IMR-90 (cell line): Measurements from ENCODE around the gene ANKRD6. TPM values are rescaled to one million over a fixed set of nuclear protein-coding genes. Genes with fewer than 3 reads are reported as not detected.

Source experiments
- ATAC-seq: fragments of 200-7000 bp; cut with Tn5 transposase; 2 replicates; pipeline ENCODE4 v1.9.1; 2020; ENCODE audit warnings: low read depth, mild to moderate bottlenecking, moderate library complexity
- BruUV-seq: library from RNA; stranded (reverse); fragments of 400-500 nt; replicated peaks from 2 replicates; lab custom pipeline; 2021; lab: Mats Ljungman, UMichigan
- CTCF ChIA-PET: fragments of 300-600 bp; formaldehyde crosslinking; extraction: SDS; loops from one replicate; lab custom pipeline; 2021; ENCODE audit warnings: antibody characterized with exemption; lab: Yijun Ruan, JAX
- POLR2A ChIA-PET: fragments of 300-600 bp; sonication (Branson Sonifier 250); formaldehyde crosslinking; loops from one replicate; lab custom pipeline; 2022; ENCODE audit warnings: antibody characterized with exemption; ENCODE audit not compliant: unreplicated experiment; lab: Charles Lee
- DNase-seq: peaks from one replicate; pipeline ENCODE4 v3.0.0; 2013
- H2AFZ ChIP-seq: replicated peaks from 2 replicates; pipeline ENCODE3; 2013; ENCODE audit warnings: low read length, mild to moderate bottlenecking; ENCODE audit not compliant: poor library complexity
- H2AK5ac ChIP-seq: 2 replicates; pipeline ENCODE4 v1.6.1; 2013; ENCODE audit warnings: low read depth, low read length, inconsistent platforms
- H2AK9ac ChIP-seq: replicated peaks from 2 replicates; pipeline ENCODE3; 2013; ENCODE audit warnings: mild to moderate bottlenecking, low read depth, low read length, moderate library complexity; ENCODE audit not compliant: poor library complexity
- H2BK120ac ChIP-seq: 2 replicates; pipeline ENCODE4 v1.6.1; 2013; ENCODE audit warnings: low read depth, low read length, inconsistent platforms
- H2BK15ac ChIP-seq: 3 replicates; pipeline ENCODE4 v1.6.1; 2013; ENCODE audit warnings: low read depth, low read length, inconsistent platforms
- H2BK20ac ChIP-seq: 2 replicates; pipeline ENCODE4 v1.6.1; 2013; ENCODE audit warnings: low read depth, mild to moderate bottlenecking, inconsistent platforms, low read length, moderate library complexity
- H2BK5ac ChIP-seq: 2 replicates; pipeline ENCODE4 v1.6.1; 2013; ENCODE audit warnings: mild to moderate bottlenecking, low read depth, low read length, inconsistent platforms; ENCODE audit not compliant: poor library complexity, severe bottlenecking
- H3K14ac ChIP-seq: replicated peaks from 2 replicates; pipeline ENCODE4 v1.6.1; 2013; ENCODE audit warnings: low read depth, low read length, inconsistent platforms
- H3K18ac ChIP-seq: 2 replicates; pipeline ENCODE4 v1.6.1; 2013; ENCODE audit warnings: low read depth, low read length, control low read depth
- H3K23ac ChIP-seq: 2 replicates; pipeline ENCODE4 v1.6.1; 2013; ENCODE audit warnings: low read depth, low read length, inconsistent platforms
- H3K27ac ChIP-seq: 2 replicates; pipeline ENCODE4 v1.5.1; 2013; ENCODE audit warnings: mild to moderate bottlenecking, control low read depth, low read length; ENCODE audit not compliant: insufficient read depth
- H3K27me3 ChIP-seq: 2 replicates; pipeline ENCODE4 v1.6.1; 2013; ENCODE audit warnings: low read length; ENCODE audit not compliant: control insufficient read depth, insufficient read depth
- H3K36me3 ChIP-seq: 2 replicates; pipeline ENCODE4 v1.6.1; 2013; ENCODE audit warnings: low read length, mixed read lengths; ENCODE audit not compliant: control insufficient read depth, insufficient read depth
- H3K4ac ChIP-seq: 2 replicates; pipeline ENCODE4 v1.6.1; 2013; ENCODE audit warnings: low read depth, low read length, inconsistent platforms
- H3K4me1 ChIP-seq: 2 replicates; pipeline ENCODE4 v1.6.1; 2013; ENCODE audit warnings: low read length, mixed read lengths; ENCODE audit not compliant: control insufficient read depth, insufficient read depth
- H3K4me2 ChIP-seq: 2 replicates; pipeline ENCODE4 v1.6.1; 2013; ENCODE audit warnings: low read depth, mild to moderate bottlenecking, control low read depth, low read length, moderate library complexity
- H3K4me3 ChIP-seq: 2 replicates; pipeline ENCODE4 v1.5.1; 2013; ENCODE audit warnings: low read depth, mild to moderate bottlenecking, control low read depth, low read length, moderate library complexity; ENCODE audit not compliant: insufficient read depth
- H3K56ac ChIP-seq: 2 replicates; pipeline ENCODE4 v1.6.1; 2013; ENCODE audit warnings: low read length, inconsistent platforms; ENCODE audit not compliant: insufficient read depth; ENCODE audit errors: extremely low read depth
- H3K79me1 ChIP-seq, 2 experiments: 2 replicates each; pipeline ENCODE4 v1.6.1; 2013; ENCODE audit warnings: low read length in 2 of 2, inconsistent platforms in 1 of 2, low read depth in 1 of 2
- H3K9ac ChIP-seq: 2 replicates; pipeline ENCODE4 v1.6.1; 2013; ENCODE audit warnings: low read depth, low read length, control low read depth
- H3K9me1 ChIP-seq: 2 replicates; pipeline ENCODE4 v1.6.1; 2013; ENCODE audit warnings: low read length, inconsistent platforms; ENCODE audit not compliant: insufficient read depth
- H3K9me3 ChIP-seq: 2 replicates; pipeline ENCODE4 v1.6.1; 2013; ENCODE audit warnings: low read length; ENCODE audit not compliant: control insufficient read depth, insufficient read depth
- H4K20me1 ChIP-seq: 2 replicates; pipeline ENCODE4 v1.6.1; 2013; ENCODE audit warnings: low read length, inconsistent platforms; ENCODE audit not compliant: insufficient read depth
- H4K5ac ChIP-seq: 2 replicates; pipeline ENCODE4 v1.6.1; 2013; ENCODE audit warnings: mild to moderate bottlenecking, low read depth, low read length, control low read depth
- H4K8ac ChIP-seq, 2 experiments: 2 replicates each; pipeline ENCODE4 v1.6.1; 2013; ENCODE audit warnings: low read depth in 2 of 2, low read length in 2 of 2, control low read depth in 1 of 2, inconsistent platforms in 1 of 2
- H4K91ac ChIP-seq: 2 replicates; pipeline ENCODE4 v1.6.1; 2013; ENCODE audit warnings: low read depth, low read length, inconsistent platforms; ENCODE audit not compliant: insufficient read depth
- BHLHE40 ChIP-seq: fragments of 150-350 bp; IDR thresholded peaks from 2 replicates; pipeline ENCODE4 v1.6.1; 2016; ENCODE audit warnings: mild to moderate bottlenecking, low read depth, low read length
- CEBPB ChIP-seq: IDR thresholded peaks from 2 replicates; pipeline ENCODE4 v1.6.1; 2012; ENCODE audit warnings: low read depth, low read length, improper control_type of control experiment
- CHD1 ChIP-seq: IDR thresholded peaks from 2 replicates; pipeline ENCODE4 v1.6.1; 2012; ENCODE audit warnings: low read depth, low read length, improper control_type of control experiment
- CTCF ChIP-seq: conservative IDR thresholded peaks from 2 replicates; pipeline ENCODE4 v1.5.1; 2012; ENCODE audit warnings: mild to moderate bottlenecking, low read depth, low read length, improper control_type of control experiment
- MAFK ChIP-seq: IDR thresholded peaks from 2 replicates; pipeline ENCODE4 v1.6.1; 2012; ENCODE audit warnings: low read depth, low read length, improper control_type of control experiment
- MAZ ChIP-seq: IDR thresholded peaks from 2 replicates; pipeline ENCODE4 v1.6.1; 2012; ENCODE audit warnings: low read depth, mild to moderate bottlenecking, low read length, improper control_type of control experiment, moderate library complexity, borderline replicate concordance
- MXI1 ChIP-seq: IDR thresholded peaks from 2 replicates; pipeline ENCODE4 v1.6.1; 2012; ENCODE audit warnings: low read depth, mild to moderate bottlenecking, low read length, moderate library complexity, borderline replicate concordance
- RAD21 ChIP-seq: IDR thresholded peaks from 2 replicates; pipeline ENCODE4 v1.6.1; 2012; ENCODE audit warnings: low read length, improper control_type of control experiment
- RCOR1 ChIP-seq: IDR thresholded peaks from 2 replicates; pipeline ENCODE4 v1.6.1; 2012; ENCODE audit warnings: mild to moderate bottlenecking, low read length, improper control_type of control experiment; ENCODE audit not compliant: insufficient replicate concordance
- RFX5 ChIP-seq: IDR thresholded peaks from 2 replicates; pipeline ENCODE4 v1.8.0; 2012; ENCODE audit warnings: low read depth, mild to moderate bottlenecking, low read length, moderate library complexity
- SMC3 ChIP-seq: fragments of 150-350 bp; IDR thresholded peaks from 2 replicates; pipeline ENCODE4 v1.6.1; 2016; ENCODE audit warnings: low read depth, mild to moderate bottlenecking, antibody characterized with exemption, low read length, moderate library complexity
- USF2 ChIP-seq: fragments of 150-350 bp; IDR thresholded peaks from 2 replicates; pipeline ENCODE4 v1.6.1; 2017; ENCODE audit warnings: mild to moderate bottlenecking, antibody characterized with exemption, low read length, low read depth
- WGBS, 2 experiments: methylation state at CpG; one replicate each; pipeline versions ENCODE4 v1.1.5 to v1.1.7; 2013; ENCODE audit warnings: missing lambda C conversion rate in 2 of 2; ENCODE audit not compliant: insufficient read length in 1 of 2; ENCODE audit errors: extremely low coverage in 2 of 2; 5-methylcytosine and 5-hydroxymethylcytosine counted together
- dilution Hi-C: fragments of 300-500 bp; cut with HindIII; formaldehyde crosslinking; loops from one replicate; pipeline ENCODE4 v1.14.3; 2018; ENCODE audit warnings: low sequenced_read_pairs; ENCODE audit not compliant: unreplicated experiment
- in situ Hi-C: fragments of 300-500 bp; cut with MboI; formaldehyde crosslinking; loops from 3 replicates; pipeline ENCODE4 v1.14.3; 2019; ENCODE audit warnings: low sequenced_read_pairs, inconsistent platforms, mixed read lengths
- intact Hi-C: fragments of 100-400 bp; cut with micrococcal nuclease; formaldehyde crosslinking; loops from 2 replicates; pipeline ENCODE4 v1.10.0; 2022
- polyA plus RNA-seq, 3 experiments: library from polyadenylated mRNA; depleted of rRNA; stranded (reverse); fragments of >200 nt; gene quantifications; 2 replicates each; pipeline ENCODE4 v1.2.3, GENCODE V29; 2012; ENCODE audit warnings: low replicate concordance in 1 of 3
- total RNA-seq: library from RNA; depleted of rRNA; stranded (reverse); fragments of >200 nt; gene quantifications from 2 replicates; pipeline ENCODE4 v1.2.3, GENCODE V29; 2012

The ANKRD6 gene
- total and polyA plus RNA-seq, 2 of the 4 experiments (the other 2 are of a cell fraction), result 0.12 to 0.18 TPM

GRCh38 chr6:89562093-89562973 is 129.4 kb downstream of the ANKRD6 start:
- CTCF ChIA-PET, result no interaction called here
- intact Hi-C loops (no loop called here), dilution Hi-C loops (no loop called here), in situ Hi-C loops (no loop called here)
- Histone ChIP-seq H3K27me3 (peaks cover 9% of the 10 kb centered on the region), H3K9ac (no peak overlapping the region), H2BK15ac (no peak overlapping the region), H3K4me3 (no peak overlapping the region), H2AFZ (no peak overlapping the region), H3K56ac (no peak overlapping the region), H3K79me1 (no peaks in the 10 kb centered on the region), H3K18ac (no peak overlapping the region), H2AK9ac (no peak overlapping the region), H3K23ac (no peak overlapping the region), H2BK120ac (no peak overlapping the region), H3K9me3 (no peaks in the 10 kb centered on the region), H3K14ac (no peak overlapping the region), H4K91ac (no peak overlapping the region), H2BK20ac (no peak overlapping the region), H4K8ac (no peak overlapping the region), H3K36me3 (no peaks in the 10 kb centered on the region), H4K20me1 (no peaks in the 10 kb centered on the region), H4K5ac (no peak overlapping the region), H2BK5ac (no peak overlapping the region), H2AK5ac (no peak overlapping the region), H3K4me1 (no peaks in the 10 kb centered on the region), H3K4me2 (no peak overlapping the region), H3K27ac (no peak overlapping the region), H3K4ac (no peak overlapping the region), H3K9me1 (no peaks in the 10 kb centered on the region)
- POLR2A ChIA-PET, result no interaction called here
- DNase-seq, result no peak
- no peak for TF ChIP-seq MAZ
- TF ChIP-seq RAD21, result no peak
- TF ChIP-seq USF2, result no peak
- TF ChIP-seq SMC3, result no peak
- TF ChIP-seq MAFK, result no peak
- TF ChIP-seq CTCF, result no peak
- TF ChIP-seq CHD1, result no peak
- no peak for TF ChIP-seq CEBPB
- no peak for TF ChIP-seq RFX5
- no peak for TF ChIP-seq BHLHE40
- no peak for TF ChIP-seq RCOR1
- no peak for TF ChIP-seq MXI1
- BruUV-seq, result no TSS peak
- 33% methylated on average over 9 of the region's 21 CpGs; no CpG with 5 or more reads in 1 of the 2 experiments for WGBS, 2 experiments
- no peak for ATAC-seq
